SK-N-SH treated with all-trans-retinoic acid at 6 μM for 48 hours (cell line): ENCODE data around the gene KLHL17.

Experiments used
- ARNTL ChIP-seq: fragments of 450-650 bp; formaldehyde crosslinking; IDR thresholded peaks from 2 replicates; pipeline ENCODE4 v1.5.0; 2020; ENCODE audit warnings: low read depth, mild to moderate bottlenecking, moderate library complexity, borderline replicate concordance
- RARB ChIP-seq: fragments of 250-450 bp; sonication (Bioruptor Pico); IDR thresholded peaks from 2 replicates; pipeline ENCODE4 v1.8.0; 2021; ENCODE audit warnings: mild to moderate bottlenecking, moderate library complexity
- ZNF8 ChIP-seq: fragments of 450-650 bp; formaldehyde crosslinking; IDR thresholded peaks from 2 replicates; pipeline ENCODE4 v1.5.0; 2020; ENCODE audit warnings: mild to moderate bottlenecking, moderate library complexity

DNA sequence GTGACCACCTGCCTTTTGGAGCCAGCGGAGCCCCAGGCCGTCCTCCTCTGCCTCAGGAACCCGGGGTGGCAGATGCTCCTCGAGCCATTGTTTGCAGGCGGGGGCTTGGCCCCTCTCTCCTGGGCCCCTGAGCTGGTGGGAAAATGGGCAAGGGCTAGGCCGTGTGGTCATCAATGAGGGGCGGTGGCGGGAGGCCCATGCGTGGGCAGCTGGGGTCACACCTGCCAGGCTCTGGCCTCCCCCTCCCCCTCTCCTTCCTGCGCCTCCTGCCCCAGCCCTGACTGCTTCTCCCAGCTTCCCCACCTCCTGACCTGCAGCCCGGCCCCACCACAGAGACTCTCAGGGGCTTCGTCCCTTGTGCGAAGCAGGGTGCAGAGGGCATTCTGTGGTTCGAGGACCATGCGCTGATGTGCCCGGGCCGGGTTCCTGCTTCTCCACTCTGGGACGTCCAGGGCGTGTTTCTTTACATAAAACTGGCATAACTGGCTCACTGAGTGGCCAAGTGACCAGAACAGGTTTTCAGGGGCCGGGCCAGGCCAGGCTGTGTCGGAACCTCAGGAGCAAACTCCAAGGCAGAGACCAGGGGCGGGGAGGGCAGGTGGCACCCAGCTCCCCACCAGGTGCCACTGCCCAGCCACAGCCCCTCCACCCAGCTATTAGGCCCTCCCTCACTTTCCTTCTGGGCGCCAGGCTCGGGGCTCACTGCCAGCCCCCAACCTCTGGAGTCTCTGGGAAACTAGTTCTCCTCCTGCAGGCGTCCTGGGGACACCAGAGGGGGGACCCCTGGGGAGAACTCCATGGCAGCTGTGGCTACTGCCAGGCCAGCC, 27.4 kb upstream of the KLHL17 start:
- TF ChIP-seq ZNF8 (CRISPR knock-in tag) (no peak), RARB (no peak), ARNTL (CRISPR knock-in tag) (no peak)
